AML-193 (cell line): ENCODE results near the gene NAPA.
"Not testable (repeated sequence)": the region's sequence is repeated elsewhere in the genome, so short reads cannot be mapped to it uniquely, and the experiment has no call there.

Source experiments
- DNase-seq, 2 experiments: peaks; one replicate each; lab custom pipeline; 2025; lab: John Stamatoyannopoulos, UW

NAPA gene

DNA sequence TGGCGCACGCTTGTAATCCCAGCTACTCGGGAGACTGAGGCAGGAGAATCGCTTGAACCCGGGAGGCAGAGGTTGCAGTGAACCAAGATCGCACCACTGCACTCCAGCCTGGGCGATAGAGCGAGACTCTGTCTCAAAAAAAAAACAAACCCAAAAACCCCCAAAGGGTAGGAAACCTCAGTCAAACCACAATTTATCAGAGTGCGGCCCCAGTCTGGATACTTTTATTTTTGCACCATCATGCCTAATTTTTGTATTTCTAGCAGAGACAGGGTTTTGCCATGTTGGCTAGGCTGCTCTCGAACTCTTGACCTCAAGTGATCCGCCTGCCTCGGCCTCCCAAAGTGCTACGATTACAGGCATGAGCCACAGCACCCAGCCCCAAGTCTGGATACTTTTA, 28.6 kb downstream of the NAPA start:
- not testable (repeated sequence) for DNase-seq

DNA sequence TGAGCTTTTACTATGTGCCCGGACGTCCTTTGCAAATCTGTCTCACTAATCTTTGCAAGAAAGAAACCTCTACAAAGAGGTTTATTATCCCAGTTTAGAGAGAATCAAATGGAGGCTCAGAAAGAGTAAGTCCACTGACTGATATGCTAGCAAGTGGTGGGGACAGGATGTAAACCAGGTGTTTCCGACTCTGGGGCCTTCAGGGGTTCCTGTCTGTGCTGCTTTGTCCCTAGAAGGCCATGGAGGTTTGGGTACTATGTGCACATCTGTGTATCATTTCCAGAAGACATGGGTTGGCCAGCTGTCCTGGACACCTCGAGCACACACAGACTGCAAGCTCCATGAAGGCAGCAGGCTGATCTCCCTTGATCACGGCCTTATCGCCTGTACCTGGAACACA, 29.7 kb downstream of the NAPA start:
- DNase-seq, result no peak

DNA sequence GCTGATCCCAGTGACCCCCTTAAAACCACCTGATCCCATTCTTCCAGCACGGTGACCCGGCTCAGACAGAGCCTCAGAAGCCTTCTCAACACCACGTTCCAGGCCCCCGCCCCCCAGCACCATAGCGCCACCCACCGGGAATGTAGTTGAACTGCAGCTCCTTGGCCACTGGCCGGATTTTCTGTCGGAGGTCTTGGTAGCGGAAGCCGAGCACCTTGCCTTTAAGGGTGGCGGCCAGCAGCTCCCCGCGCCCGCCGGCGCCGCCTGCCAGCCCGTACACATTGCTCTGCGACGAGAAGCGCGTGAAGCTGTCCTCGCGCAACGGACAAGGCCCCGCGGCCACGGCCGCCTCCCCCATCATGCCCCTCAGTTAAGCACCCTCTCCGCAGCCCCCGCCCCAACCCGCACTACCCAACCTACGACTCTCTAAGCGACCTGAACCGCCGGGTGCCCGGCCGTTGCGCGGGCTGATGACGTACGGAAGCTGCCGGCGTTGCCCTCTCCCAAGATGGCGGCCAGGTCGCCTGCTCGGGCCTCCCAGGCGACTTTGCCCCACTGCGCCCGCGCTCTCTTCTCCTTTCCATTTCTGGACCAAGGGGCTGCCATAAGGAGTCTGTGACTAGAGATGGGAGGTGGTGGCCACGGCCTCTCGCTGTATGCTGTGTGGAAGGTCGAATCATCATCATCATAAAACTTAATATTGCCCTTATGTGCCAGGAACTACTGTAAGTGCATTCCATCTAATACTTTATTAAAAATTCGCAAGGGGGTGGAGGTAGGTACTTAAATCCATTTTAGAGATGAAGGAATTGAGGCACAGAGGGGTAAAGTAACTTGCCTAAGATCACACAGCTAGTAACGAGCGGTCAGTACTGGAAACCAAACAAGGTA, 30.8 kb downstream of the NAPA start, which contains the start of gene KPTN:
KPTN (minus strand) TSS at position 420 of the 891 bp plus-strand sequence; CDS start at position 361, 59 bp downstream.
- DNase-seq, result peak; percentile 79 to 88

DNA sequence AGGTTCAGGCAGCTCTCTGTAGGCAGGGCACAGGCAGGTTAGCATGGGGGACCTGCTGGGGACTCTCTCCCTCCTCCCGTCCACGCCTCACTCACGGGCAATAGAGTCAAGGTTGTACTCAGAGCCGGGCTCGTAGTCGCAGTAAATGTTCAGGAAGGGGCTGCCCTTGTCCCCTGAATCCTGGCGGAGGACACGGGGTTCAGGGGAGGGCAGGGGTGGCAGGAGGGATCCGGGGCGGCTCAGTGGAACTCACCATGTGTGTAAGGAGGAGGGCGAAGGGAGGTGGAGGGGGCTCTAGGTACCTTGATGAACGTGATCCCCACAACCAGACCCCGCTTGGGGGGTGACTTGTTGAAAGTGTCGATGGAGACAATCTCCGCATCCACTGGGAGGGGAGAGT, 31.7 kb downstream of the NAPA start:
- DNase-seq, result no peak

DNA sequence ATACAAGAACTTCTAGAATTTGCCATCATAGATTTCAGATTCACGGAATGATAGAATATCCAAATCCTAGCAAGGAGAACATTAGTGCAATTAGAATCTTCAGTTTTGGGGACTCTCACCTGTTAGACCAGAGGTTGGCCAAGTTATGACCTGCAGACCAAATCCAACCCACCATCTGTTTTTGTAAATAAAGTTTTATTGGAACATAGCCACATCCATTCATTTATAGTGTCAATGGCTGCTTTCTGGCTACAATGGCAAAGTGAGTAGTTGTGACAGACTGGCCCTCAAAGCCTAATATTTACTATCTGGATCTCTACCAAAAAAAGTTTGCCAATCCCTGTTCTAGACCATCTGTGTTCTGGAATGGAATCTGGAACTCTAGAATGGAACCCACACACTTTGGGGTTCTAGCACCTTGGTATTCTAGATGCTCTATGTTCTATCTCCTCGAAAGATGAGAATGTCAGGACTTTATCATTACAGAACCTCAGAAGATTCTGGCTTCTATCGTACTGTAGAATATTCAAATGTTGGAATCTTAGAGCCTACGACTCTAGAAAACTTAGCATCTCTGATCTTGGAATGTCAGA, 33.3 kb downstream of the NAPA start:
- no peak for DNase-seq

DNA sequence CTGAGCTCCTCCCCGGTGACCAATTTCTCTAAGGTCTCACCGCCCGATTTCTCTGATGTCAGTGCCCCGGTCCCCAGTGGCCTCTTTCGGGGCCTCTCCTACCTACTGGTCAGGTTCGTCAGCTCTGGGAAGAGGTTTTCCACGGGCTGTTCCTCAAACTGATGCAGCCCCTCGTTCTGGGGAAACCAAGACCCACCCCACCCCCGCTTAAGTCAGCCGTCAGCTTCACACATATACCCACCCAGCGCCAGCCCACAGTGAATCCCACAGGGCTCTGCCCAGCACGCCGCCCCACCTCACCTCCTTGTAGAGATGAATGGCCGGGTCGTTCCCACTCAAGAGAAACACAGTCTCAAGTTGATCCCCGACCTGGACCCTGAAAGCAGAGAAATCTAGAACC, 34.2 kb downstream of the NAPA start:
- no peak for DNase-seq

DNA sequence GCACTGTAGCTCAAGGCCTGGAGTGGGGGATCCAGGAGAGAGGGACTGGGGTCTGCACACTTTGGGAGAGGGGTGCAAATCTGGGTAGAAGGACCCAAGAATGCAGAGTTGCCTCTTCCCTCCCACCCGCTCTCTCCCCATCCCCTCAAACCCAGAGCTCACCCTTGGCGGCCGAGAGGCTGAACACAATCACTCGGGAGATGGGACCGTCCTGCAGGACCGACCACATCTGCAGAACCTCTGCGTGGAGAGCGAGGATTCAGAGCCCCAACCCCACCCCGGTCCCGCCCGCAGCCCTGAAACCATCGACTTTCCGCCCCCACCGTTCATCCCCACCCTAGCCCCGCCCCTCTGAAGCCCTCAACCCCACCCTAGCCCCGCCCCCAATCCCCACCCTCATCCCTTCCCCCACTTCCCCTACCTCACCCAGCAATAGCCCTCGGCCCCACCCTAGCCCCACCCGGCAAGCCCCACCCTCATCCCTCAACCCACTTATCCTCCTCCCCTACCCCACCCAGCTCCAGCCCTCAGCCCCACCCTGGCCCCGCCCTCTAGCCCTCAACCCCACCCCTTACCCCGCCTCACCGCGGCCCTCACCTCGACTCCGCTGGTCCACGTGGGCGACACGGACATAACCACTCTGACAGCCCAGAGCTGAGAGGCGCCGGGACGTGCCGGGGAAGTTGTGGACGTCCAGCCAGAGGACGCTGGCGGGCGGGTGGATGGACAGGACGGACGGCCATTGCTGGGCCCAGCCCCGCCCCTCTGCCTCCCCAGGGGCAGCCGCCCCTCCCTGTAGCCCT, 35.0 kb downstream of the NAPA start:
- DNase-seq, result no peak

DNA sequence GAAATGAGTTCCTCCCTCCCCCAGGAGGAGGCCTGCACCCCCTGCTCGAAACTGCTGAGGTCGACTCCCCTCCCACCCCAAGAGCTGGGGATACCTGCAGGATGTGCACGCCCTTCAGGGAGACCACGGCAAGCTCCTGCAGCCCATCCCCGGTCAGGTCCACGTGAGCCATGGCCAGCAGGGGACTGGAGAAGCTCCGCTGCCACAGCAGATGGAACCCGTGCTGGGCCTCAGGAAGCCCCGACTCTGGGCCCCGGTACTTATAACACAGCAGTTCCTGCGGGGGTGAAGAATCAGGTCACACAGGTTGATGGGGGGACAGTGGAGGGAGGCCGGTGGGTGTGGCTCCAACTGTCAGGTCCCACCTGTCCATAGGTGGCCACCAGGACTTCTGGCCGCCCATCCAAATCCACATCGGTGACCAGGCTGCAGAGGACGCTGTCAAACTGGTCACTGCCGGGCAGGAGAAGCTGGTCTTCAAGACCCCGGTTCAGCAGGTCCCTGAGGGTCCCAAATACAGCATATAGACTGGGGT, 38.4 kb downstream of the NAPA start:
- DNase-seq, result no peak

DNA sequence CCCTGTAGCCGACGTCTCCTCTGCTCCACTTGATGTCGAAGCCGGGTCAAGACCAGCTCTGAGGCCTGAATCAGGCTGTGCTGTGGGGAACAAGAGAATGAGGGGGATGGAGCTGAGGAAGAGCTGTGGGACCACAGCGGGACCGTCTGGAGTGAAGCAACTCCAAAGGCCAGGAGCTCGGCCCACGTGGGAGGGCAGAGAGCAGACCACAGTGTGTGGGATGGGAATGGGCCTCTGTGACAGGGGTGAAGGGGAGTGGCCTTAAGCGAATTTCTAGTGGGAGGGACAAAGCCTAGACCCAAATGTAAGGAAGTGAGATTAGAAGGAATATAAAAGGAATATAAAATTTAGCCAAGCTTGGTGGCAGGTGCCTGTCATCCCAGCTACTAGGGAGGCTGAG, 39.4 kb downstream of the NAPA start:
- DNase-seq, result no peak

DNA sequence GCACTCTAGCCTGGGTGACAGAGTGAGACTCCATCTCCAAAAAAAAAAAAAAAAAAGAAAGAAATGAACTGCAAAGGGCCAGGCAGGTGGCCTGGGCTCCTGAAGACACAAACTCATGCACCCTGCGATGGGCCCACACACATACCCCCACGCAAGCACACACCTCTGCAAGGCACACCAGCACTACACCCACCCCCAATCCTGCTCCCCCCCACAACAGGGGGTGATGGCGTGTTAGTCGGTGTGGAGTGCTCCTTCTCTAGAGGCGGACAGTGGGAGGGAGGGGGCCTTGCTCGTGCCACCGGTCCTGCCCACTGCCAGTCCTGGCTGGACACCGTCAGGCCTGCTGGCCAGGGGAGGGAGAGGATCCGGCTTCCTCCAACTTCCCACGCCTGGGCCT, 41.5 kb downstream of the NAPA start:
- DNase-seq, result no peak

DNA sequence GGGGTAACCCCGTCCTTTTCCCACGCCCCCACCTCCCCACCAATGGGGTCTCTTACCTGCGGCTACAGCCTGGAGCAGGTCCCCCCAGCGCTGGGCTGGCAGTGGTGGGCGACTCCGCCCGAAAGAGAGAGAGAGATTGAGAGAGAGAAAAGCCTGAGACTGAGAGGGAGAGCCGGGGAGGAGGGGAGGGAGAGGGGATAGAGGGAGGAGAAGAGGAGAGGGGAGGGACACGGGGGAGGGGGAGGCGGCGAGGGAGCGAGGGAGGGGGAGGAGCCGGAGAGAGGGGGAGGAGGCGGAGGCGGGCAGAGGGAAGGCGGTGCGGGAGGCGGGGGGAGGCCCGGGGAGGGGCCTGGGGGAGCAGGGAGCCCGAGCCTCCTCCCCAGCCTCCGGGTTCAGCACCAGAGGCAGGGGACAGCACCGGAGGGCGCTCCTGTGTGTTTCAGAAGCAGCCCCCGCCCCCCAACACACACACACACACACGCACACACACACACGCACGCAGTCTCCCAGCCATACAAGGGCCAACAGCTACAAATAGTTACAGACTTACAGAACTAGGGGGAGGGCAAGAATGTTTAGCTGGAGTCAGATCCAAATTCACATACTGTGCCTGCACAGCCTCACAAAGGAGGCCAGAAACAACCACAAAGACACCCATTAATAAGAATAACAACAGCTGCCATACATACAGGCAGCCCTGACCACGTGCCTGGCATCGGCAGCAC, 43.0 kb downstream of the NAPA start, which contains the start of gene SLC8A2:
SLC8A2 (minus strand) TSS at position 161 of the 725 bp plus-strand sequence. CDS start 5,490 bp downstream, outside the sequence.
- DNase-seq, result peak; percentile 8 to 28

DNA sequence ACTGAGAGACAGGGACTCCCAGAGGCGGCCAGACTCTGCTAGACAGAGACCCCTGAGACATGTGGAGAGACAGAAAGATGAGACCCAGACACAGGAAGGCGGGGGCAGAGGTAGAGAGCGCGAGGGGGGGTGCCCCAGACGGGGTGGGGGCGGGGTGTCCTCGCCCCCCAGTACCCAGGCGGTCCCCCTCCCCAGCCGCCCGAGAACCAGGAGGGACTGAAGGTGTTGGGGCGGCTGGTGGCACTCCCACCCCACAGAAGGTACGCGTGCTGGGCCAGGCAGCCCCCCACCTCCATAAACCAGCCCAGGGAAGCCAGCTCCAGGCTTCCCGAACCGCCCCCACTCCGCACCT, 43.5 kb downstream of the NAPA start:
- no peak for DNase-seq

DNA sequence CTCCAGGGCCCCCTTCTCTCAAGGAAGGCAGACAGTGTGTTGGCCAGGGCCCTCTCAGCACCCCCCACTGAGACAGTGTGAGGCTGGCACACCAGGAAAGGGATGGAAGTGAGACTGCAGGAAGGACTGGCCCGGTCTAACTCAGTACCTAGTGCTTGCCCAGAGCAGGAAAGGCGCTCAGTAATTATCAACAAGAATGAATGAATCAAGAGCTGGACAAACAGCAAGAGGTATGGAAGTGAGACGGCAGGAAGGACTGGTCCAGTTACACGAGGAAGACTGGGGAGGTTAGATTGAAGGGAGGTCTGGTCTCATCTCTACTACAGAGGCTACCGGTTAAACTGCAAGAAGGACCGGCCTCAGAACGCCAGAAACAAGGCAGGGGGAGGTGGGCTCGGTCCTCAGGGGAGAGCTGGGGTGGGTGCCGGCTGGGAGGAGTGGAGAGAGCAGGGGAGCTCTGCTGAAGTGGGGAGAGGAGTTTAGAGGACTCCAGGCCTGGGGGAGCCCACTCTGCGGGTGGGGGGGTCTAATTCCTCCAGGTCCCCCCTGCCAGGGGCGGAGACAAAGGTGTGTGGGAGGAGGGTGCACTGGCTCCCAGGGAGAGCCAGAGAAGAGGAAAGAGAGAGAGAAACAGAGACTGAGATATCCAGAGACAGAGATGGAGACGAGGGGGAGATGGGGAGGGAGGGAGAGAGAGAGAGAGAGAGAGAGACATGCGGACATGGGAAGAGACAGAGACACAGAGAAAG, 44.2 kb downstream of the NAPA start:
- DNase-seq, result no peak

DNA sequence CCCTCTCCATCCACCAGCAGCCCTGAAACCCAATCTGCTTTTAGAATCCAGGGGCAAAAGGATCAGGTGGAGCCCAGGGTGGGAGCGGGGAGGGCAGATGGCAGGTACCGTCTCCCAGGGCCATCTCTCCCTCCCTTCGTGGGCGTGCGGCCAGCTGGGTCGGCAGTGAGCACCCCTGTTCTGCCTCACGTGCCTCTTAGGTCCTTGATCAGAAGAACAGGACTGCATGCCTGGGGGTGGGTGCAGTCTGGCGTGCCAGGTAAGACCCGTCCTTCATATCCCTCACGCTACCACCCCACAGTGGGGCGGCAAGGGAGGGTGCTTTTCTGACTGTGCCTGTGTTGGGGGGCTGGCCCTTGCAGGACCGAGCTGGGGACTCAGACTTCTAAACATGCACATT, 45.1 kb downstream of the NAPA start:
- DNase-seq, result no peak

DNA sequence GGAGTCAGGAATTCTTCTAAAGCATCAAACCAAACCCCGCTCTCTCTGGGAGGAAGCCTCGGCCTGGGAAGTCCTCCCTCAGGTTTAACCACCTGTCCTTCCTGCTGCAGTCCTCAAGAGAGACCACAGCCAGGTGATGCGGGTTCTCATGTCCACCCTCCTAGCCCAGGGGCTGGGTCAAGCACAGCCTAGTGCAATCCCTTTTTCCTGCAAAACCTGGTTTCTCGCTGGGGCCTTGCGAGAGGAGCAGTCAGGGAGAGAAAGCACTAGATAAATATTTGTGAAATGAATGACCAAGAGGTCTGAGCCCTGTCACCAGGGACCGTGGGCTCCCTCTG, 45.5 kb downstream of the NAPA start:
- DNase-seq, result no peak

DNA sequence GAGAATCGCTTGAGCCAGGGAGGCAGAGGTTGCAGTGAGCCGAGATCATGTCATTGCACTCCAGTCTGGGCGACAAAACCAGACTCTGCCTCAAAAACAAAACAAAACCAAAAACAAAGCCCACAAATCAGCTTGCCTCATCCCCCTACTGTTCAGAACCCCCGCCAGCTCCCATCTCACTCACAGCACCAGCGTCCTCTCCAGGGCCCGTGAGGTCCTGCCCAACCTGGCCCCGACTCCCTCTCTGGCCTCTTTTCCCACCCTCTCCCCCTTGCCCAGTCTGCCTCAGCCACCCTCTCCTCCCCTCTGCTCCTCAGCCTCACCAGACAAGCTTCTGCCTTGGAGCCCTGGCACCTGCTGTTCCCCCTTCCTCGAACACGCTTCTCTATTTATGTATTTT, 46.9 kb downstream of the NAPA start:
- no peak for DNase-seq

DNA sequence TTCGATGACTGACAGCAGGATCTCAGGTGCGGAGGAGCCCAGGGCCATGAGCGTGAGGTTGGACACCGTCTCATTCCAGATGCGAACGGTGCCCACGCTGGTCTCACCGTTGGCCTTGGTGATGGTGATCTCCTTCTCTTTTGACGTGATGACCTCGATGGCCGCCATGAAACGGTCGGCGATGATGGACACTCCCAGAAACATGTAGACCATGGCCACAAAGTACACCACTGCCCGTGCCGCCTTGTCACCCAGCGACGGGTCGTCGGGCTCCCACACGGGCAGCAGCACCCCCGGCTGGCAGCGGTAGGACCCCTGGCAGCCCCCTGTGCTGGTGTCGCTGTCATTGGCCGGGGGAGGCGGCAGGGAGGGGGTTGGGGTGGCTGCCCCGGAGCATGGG, 48.9 kb downstream of the NAPA start:
- DNase-seq, result no peak

DNA sequence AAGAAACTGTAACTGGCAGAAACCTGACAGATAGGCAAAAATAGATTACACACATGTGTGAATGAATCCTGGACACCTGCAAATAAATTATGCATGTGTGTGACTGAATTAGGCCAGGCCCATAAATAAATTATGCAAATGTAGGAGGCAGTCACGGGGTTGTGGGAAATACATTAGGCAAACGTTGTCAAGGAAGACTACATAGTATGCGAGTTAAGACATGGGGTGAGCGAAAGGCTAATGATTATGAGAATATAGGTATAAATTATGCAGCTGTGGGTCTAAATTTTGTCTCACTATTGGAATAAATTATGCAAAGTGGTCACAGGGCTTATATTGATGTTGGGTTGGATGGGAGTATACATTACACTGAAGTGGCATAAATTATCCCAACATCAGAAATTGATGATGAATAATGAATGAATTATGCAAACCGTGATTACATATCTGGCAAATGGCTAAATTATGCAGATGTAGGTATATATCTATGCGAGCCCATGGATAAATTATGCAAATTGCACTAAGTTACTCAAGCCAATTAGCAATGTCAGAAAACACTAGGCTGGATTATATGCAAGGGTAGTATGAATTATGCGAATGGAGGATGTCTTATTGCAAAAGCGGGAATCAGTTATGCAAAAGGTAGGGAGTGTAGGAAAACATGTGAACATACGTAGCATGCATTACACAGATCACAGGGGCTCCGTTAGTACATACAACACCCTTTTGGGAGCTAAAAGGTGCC, 50.0 kb downstream of the NAPA start:
- no peak for DNase-seq

DNA sequence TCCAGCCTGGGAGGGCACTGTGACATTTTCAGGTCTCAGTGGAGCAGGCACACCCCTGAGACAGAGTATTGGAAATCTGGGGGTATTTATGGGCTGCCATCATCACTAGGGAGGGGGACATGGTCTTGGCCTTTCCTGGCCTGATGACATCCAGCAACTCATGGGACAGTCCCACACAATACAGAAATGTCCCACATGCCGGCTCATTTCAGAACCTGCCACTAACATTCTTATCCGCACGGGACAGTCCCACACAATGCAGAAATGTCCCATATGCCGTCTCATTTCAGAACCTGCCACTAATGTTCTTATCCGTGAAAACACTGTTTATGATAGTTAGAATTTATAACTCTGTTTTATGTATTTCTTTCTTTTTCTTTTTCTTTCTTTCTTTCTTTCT, 53.0 kb downstream of the NAPA start:
- DNase-seq, result no peak

DNA sequence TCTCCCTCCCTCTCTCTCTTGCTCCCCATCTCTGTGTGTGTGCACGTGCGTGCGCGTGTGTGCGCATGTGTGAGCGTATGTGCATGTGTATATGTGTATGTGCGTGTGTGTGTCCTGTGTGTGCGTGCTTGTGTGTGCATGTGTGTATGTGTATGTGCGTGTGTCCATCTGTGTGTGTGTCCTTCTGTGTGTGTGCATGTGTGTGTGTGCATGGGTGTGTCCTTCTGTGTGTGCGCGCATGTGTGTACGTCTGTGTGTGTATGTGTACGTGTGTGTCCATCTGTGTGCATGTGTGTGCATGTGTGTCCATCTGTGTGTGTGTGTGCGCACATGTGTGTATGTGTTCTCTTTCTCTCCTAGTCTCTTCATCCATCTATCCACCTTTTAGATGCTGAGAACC, 55.4 kb downstream of the NAPA start:
- no peak for DNase-seq
